ENCODE measurements around the gene CCS.

Gene CCS

DNA sequence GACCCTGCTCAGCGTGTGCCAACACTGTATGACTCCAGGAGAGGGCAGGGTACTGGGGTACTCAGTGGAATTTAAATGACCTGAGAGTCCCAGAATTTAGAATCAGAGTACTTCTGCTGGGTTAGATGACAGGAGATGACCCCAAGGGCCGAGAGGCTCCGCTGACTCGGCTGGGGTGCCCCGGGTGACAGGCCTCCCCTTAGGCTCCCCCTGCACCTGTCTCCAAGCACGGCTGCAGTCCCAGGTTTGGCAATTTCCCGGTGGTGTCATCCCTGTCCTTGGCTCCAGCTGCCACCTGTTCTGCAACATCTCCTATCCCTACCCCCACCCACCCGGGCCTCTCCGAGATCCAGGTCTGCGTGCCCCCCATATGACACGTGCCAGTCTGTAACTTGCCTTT is 44.9 kb upstream of the CCS start:
- CTCF ChIA-PET = interaction anchor here (1.6 kb wide), 1 partner anchor 130 kb away, joined by 5 read pairs; no protein-coding TSS in a partner anchor
- H3K4me1 ChIP-seq (ENCODE audit: control insufficient read depth, insufficient read depth, low read length) = no peaks in the 10 kb centered on the region
- POLR2A ChIA-PET = interaction anchor here (0.9 kb wide), 1 partner anchor 68 kb away, joined by 3 read pairs; the partner anchor contains the start of gene RBM14
- H3K9me3 ChIP-seq (ENCODE audit: control insufficient read depth, insufficient read depth, low read depth, low read length) = no peaks in the 10 kb centered on the region
- TF ChIP-seq, protein P1, sequence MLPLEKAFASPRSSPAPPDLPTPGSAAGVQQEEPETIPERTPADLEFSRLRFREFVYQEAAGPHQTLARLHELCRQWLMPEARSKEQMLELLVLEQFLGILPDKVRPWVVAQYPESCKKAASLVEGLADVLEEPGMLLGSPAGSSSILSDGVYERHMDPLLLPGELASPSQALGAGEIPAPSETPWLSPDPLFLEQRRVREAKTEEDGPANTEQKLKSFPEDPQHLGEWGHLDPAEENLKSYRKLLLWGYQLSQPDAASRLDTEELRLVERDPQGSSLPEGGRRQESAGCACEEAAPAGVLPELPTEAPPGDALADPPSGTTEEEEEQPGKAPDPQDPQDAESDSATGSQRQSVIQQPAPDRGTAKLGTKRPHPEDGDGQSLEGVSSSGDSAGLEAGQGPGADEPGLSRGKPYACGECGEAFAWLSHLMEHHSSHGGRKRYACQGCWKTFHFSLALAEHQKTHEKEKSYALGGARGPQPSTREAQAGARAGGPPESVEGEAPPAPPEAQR (tag by site-specific recombination; IDR thresholded peaks at IDR 0.05) = no peak
- TF ChIP-seq, protein P2, sequence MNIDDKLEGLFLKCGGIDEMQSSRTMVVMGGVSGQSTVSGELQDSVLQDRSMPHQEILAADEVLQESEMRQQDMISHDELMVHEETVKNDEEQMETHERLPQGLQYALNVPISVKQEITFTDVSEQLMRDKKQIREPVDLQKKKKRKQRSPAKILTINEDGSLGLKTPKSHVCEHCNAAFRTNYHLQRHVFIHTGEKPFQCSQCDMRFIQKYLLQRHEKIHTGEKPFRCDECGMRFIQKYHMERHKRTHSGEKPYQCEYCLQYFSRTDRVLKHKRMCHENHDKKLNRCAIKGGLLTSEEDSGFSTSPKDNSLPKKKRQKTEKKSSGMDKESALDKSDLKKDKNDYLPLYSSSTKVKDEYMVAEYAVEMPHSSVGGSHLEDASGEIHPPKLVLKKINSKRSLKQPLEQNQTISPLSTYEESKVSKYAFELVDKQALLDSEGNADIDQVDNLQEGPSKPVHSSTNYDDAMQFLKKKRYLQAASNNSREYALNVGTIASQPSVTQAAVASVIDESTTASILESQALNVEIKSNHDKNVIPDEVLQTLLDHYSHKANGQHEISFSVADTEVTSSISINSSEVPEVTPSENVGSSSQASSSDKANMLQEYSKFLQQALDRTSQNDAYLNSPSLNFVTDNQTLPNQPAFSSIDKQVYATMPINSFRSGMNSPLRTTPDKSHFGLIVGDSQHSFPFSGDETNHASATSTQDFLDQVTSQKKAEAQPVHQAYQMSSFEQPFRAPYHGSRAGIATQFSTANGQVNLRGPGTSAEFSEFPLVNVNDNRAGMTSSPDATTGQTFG (tag by site-specific recombination; IDR thresholded peaks at IDR 0.05; ENCODE audit: borderline replicate concordance) = no peak
- no peak for TF ChIP-seq ZNF629 (tag by site-specific recombination; IDR thresholded peaks at IDR 0.05)
- TF ChIP-seq, protein P3, sequence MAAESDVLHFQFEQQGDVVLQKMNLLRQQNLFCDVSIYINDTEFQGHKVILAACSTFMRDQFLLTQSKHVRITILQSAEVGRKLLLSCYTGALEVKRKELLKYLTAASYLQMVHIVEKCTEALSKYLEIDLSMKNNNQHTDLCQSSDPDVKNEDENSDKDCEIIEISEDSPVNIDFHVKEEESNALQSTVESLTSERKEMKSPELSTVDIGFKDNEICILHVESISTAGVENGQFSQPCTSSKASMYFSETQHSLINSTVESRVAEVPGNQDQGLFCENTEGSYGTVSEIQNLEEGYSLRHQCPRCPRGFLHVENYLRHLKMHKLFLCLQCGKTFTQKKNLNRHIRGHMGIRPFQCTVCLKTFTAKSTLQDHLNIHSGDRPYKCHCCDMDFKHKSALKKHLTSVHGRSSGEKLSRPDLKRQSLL (tag by site-specific recombination; IDR thresholded peaks at IDR 0.05) = no peak
- TF ChIP-seq ZNF707 (tag by site-specific recombination; IDR thresholded peaks at IDR 0.05) = no peak
- TF ChIP-seq, protein P4, sequence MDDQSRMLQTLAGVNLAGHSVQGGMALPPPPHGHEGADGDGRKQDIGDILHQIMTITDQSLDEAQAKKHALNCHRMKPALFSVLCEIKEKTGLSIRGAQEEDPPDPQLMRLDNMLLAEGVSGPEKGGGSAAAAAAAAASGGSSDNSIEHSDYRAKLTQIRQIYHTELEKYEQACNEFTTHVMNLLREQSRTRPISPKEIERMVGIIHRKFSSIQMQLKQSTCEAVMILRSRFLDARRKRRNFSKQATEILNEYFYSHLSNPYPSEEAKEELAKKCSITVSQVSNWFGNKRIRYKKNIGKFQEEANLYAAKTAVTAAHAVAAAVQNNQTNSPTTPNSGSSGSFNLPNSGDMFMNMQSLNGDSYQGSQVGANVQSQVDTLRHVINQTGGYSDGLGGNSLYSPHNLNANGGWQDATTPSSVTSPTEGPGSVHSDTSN (CRISPR knock-in tag; IDR thresholded peaks at IDR 0.05) = no peak
- TF ChIP-seq, protein P5, sequence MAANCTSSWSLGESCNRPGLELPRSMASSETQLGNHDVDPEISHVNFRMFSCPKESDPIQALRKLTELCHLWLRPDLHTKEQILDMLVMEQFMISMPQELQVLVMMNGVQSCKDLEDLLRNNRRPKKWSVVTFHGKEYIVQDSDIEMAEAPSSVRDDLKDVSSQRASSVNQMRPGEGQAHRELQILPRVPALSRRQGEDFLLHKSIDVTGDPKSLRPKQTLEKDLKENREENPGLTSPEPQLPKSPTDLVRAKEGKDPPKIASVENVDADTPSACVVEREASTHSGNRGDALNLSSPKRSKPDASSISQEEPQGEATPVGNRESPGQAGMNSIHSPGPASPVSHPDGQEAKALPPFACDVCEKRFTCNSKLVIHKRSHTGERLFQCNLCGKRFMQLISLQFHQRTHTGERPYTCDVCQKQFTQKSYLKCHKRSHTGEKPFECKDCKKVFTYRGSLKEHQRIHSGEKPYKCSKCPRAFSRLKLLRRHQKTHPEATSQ (tag by site-specific recombination; IDR thresholded peaks at IDR 0.05) = no peak
- no peak overlapping the region for H3K27ac ChIP-seq (ENCODE audit: extremely low read depth, low read depth, low read length)
- H3K36me3 ChIP-seq (ENCODE audit: control insufficient read depth in 2 of 2, insufficient read depth in 1 of 2, low read length in 2 of 2) = peaks cover 0 to 9% of the 10 kb centered on the region in 2 experiments; a peak in 1 of 3 replicates
- no peak overlapping the region for H3K4me3 ChIP-seq (ENCODE audit: low read depth, low read length)

DNA sequence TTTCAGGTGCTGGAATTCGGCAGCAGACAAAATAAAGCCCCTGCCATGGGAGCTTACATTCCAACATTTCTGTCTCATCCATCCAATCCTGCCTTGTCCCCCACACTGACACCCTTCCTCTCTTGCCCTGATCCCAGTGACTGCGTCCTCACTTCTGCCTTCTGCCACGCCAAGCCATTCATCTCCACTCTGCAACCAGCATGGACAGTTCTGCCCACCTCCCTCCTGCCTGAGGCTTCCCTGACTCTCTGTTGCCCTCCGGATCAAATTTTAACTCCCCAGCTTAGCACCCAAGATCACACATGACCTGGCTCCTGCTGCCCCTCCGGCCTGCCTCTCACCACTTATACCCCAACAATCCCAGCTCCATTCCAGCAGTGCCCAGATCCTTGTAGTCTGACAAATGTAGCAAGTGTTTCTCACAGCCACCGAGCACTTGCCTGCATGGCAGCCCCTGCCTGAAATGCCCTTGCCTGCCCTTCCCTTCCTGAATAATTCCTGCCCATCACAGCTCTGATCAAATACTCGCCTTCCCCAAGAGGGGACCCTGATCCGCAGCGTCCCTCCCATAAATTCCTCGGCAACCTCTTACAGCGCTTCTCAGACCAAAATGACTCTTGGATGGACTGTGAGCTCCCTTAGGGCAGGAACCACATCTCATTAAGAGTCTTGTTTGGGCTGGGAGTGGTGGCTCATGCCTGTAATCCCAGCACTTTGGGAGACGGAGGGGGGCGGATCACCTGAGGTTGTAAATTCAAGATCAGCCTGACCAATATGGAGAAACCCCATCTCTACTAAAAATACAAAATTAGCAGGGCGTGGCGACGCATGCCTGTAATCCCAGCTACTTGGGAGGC is 44.0 kb upstream of the CCS start:
- ChIA-PET POLR2A (interaction anchor here (0.9 kb wide), 1 partner anchor 67 kb away, joined by 3 read pairs; the partner anchor contains the start of gene RBM14), CTCF (interaction anchor here (0.6 to 1.6 kb wide), 3 partner anchors 104 to 140 kb away, joined by 3 to 5 read pairs (median 5); no protein-coding TSS in a partner anchor)
- H3K27ac ChIP-seq (ENCODE audit: extremely low read depth, low read depth, low read length) = no peak overlapping the region
- H3K36me3 ChIP-seq (ENCODE audit: control insufficient read depth in 2 of 2, insufficient read depth in 1 of 2, low read length in 2 of 2) = no peaks in the 10 kb centered on the region
- no peak overlapping the region for H3K4me3 ChIP-seq (ENCODE audit: low read depth, low read length)
- no peaks in the 10 kb centered on the region for H3K9me3 ChIP-seq (ENCODE audit: control insufficient read depth, insufficient read depth, low read depth, low read length)
- TF ChIP-seq ZNF600 (tag by site-specific recombination; IDR thresholded peaks at IDR 0.05) (0 out of 2 replicates have a peak, but pooled peaks have one; percentile 19), ZNF626 (tag by site-specific recombination; IDR thresholded peaks at IDR 0.05) (no peak), ZNF341 (tag by site-specific recombination; IDR thresholded peaks at IDR 0.05; ENCODE audit: low read depth) (peak; percentile 68), ZNF133 (tag by site-specific recombination; IDR thresholded peaks at IDR 0.05) (peak; percentile 85)
- TF ChIP-seq, protein P6, sequence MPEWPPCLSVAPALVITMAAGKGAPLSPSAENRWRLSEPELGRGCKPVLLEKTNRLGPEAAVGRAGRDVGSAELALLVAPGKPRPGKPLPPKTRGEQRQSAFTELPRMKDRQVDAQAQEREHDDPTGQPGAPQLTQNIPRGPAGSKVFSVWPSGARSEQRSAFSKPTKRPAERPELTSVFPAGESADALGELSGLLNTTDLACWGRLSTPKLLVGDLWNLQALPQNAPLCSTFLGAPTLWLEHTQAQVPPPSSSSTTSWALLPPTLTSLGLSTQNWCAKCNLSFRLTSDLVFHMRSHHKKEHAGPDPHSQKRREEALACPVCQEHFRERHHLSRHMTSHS (tag by site-specific recombination; IDR thresholded peaks at IDR 0.05) = no peak
- H3K4me1 ChIP-seq (ENCODE audit: control insufficient read depth, insufficient read depth, low read length) = no peaks in the 10 kb centered on the region
